ENCODE data around the gene DNAH7. TPM values are rescaled to one million over a fixed set of nuclear protein-coding genes. Genes with fewer than 3 reads are reported as not detected.

DNAH7 gene
- total RNA-seq, 4 donors from 2014 or later: 9.9 to 21.7 (median 15.5) TPM

- Histone ChIP-seq H3K27me3 (no peaks in the 10 kb centered on the region), H3K27ac (peak overlapping the region in 2 of 3 donors; percentile 15 to 47), H3K4me3 (replicated peaks in 1 of 3) (no peak overlapping the region), H3K4me1 (peaks cover 3 to 7% of the 10 kb centered on the region in 2 donors), H3K9me3 (no peaks in the 10 kb centered on the region), H3K36me3 (no peaks in the 10 kb centered on the region)
- 67 to 76% methylated on average over 2 of the region's 2 CpGs for WGBS, 2 donors
- intact Hi-C loops (cut with DNase I): loop anchor here (5.0 to 10.0 kb wide), 2 partner anchors 197 to 259 kb away; no protein-coding TSS in a partner anchor
- DNase-seq: no peak
- TF ChIP-seq CTCF (IDR thresholded peaks at IDR 0.05): no peak
- TF ChIP-seq POLR2A (IDR thresholded peaks at IDR 0.05): no peak
These were observed 9.2 kb upstream of the DNAH7 start for GRCh38 chr2:196077821-196078220.

GRCh38 chr2:196076778-196077568 lies 8.3 kb upstream of the DNAH7 start:
- WGBS, 2 donors: 72 to 75% methylated on average over 5 of the region's 5 CpGs
- intact Hi-C loops (cut with DNase I): loop anchor here (5.0 to 10.0 kb wide), 2 partner anchors 198 to 260 kb away; no protein-coding TSS in a partner anchor

GRCh38 chr2:196075196-196075595 lies 6.6 kb upstream of the DNAH7 start:
- no peak for TF ChIP-seq POLR2A (IDR thresholded peaks at IDR 0.05)
- TF ChIP-seq CTCF (IDR thresholded peaks at IDR 0.05): no peak
- intact Hi-C loops (cut with DNase I): loop anchor here (5.0 to 10.0 kb wide), 2 partner anchors 200 to 262 kb away; no protein-coding TSS in a partner anchor
- H3K4me3 ChIP-seq (replicated peaks in 1 of 3): no peak overlapping the region
- H3K9me3 ChIP-seq: no peaks in the 10 kb centered on the region
- 0% methylated on average over 1 of the region's 1 CpG for WGBS, 2 donors
- no peak for DNase-seq
- no peaks in the 10 kb centered on the region for H3K27me3 ChIP-seq
- H3K36me3 ChIP-seq: no peaks in the 10 kb centered on the region
- H3K27ac ChIP-seq: no peak overlapping the region
- H3K4me1 ChIP-seq: peaks cover 3 to 7% of the 10 kb centered on the region in 2 donors

More at GRCh38 chr2:196076778-196077568, 8.3 kb upstream of the DNAH7 start:
- H3K4me1 ChIP-seq: peaks cover 3 to 7% of the 10 kb centered on the region in 2 donors
- no peaks in the 10 kb centered on the region for H3K27me3 ChIP-seq
- no peak overlapping the region for H3K4me3 ChIP-seq (replicated peaks in 1 of 3)
- no peaks in the 10 kb centered on the region for H3K36me3 ChIP-seq
- no peak for DNase-seq
- no peaks in the 10 kb centered on the region for H3K9me3 ChIP-seq
- TF ChIP-seq POLR2A (IDR thresholded peaks at IDR 0.05): no peak
- TF ChIP-seq CTCF (IDR thresholded peaks at IDR 0.05): no peak
- H3K27ac ChIP-seq: peak overlapping the region in 2 of 3 donors; percentile 15 to 47

GRCh38 chr2:196074631-196075030 lies 6.0 kb upstream of the DNAH7 start:
- Histone ChIP-seq H3K27ac (no peak overlapping the region), H3K9me3 (no peaks in the 10 kb centered on the region), H3K4me1 (peaks cover 3 to 7% of the 10 kb centered on the region in 2 donors), H3K4me3 (replicated peaks in 1 of 3) (no peak overlapping the region), H3K27me3 (no peaks in the 10 kb centered on the region), H3K36me3 (no peaks in the 10 kb centered on the region)
- TF ChIP-seq POLR2A (IDR thresholded peaks at IDR 0.05) (no peak), CTCF (IDR thresholded peaks at IDR 0.05) (no peak)
- DNase-seq: no peak
- intact Hi-C loops (cut with DNase I): loop anchor here (5.0 to 10.0 kb wide), 2 partner anchors 200 to 263 kb away; no protein-coding TSS in a partner anchor

- H3K4me1 ChIP-seq: peaks cover 0 to 1% of the 10 kb centered on the region in 2 donors
- H3K9me3 ChIP-seq: no peaks in the 10 kb centered on the region
- TF ChIP-seq CTCF (IDR thresholded peaks at IDR 0.05): no peak
- no peak for TF ChIP-seq POLR2A (IDR thresholded peaks at IDR 0.05)
- H3K4me3 ChIP-seq (replicated peaks in 1 of 3): no peak overlapping the region
- no peaks in the 10 kb centered on the region for H3K27me3 ChIP-seq
- H3K36me3 ChIP-seq: no peaks in the 10 kb centered on the region
- no peak for DNase-seq
- intact Hi-C loops (cut with DNase I): loop anchor here (10.0 kb wide), 1 partner anchor 201 kb away; no protein-coding TSS in a partner anchor
- H3K27ac ChIP-seq: no peak overlapping the region
- 21 to 32% methylated on average over 2 of the region's 2 CpGs for WGBS, 2 donors
These were observed 4.9 kb upstream of the DNAH7 start for GRCh38 chr2:196073521-196073920.
